ENCODE measurements around the gene SLC25A17.
"Not testable (repeated sequence)": the region's sequence is repeated elsewhere in the genome, so short reads cannot be mapped to it uniquely, and the experiment has no call there.

The SLC25A17 gene

DNA sequence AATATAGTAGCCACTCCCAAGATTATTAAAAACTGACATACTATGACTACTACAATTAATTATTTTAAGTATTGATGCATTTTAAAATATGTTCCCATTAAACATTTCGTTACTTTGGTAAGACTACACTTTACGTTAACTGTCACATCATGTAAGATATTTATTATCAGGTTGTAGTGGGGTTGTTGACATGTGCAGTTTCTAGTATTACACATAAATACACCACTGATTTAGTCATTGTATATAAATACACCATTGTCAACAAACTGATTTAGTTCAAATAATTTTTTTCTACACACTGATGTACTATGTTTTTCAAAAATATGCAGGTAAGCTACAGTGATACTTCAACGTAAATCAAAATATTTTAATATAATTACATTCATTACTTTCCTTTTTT is 25.8 kb upstream of the SLC25A17 start:
- no peak overlapping the region for H3K27ac ChIP-seq
- CTCF ChIA-PET = no interaction called here
- POLR2A ChIA-PET (ENCODE audit: low non-redundant PET) = no interaction called here
- TF ChIP-seq, protein P1, sequence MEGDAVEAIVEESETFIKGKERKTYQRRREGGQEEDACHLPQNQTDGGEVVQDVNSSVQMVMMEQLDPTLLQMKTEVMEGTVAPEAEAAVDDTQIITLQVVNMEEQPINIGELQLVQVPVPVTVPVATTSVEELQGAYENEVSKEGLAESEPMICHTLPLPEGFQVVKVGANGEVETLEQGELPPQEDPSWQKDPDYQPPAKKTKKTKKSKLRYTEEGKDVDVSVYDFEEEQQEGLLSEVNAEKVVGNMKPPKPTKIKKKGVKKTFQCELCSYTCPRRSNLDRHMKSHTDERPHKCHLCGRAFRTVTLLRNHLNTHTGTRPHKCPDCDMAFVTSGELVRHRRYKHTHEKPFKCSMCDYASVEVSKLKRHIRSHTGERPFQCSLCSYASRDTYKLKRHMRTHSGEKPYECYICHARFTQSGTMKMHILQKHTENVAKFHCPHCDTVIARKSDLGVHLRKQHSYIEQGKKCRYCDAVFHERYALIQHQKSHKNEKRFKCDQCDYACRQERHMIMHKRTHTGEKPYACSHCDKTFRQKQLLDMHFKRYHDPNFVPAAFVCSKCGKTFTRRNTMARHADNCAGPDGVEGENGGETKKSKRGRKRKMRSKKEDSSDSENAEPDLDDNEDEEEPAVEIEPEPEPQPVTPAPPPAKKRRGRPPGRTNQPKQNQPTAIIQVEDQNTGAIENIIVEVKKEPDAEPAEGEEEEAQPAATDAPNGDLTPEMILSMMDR (conservative IDR thresholded peaks at IDR 0.05; ENCODE audit: low read depth) = no peak
- no peak for DNase-seq (ENCODE audit: low spot score)

DNA sequence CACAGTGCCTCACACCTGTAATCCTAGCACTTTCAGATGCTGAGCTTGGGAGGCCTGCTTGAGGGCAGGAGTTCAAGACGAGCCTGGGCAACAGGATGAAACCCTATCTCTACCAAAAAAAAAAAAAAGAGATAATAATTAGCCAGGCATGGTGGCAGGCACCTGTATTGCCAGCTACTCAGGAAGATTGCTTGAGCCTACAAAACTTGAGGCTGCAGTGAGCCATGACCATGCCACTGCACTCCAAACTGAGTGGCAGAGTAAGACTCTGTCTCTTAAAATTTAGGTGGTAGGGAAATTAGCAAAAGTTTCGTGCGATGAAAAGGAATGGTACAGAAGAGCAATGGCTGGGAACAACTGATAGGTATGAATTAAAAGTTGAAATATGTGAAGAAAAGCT is 19.3 kb upstream of the SLC25A17 start:
- H3K27ac ChIP-seq = no peak overlapping the region
- POLR2A ChIA-PET (ENCODE audit: low non-redundant PET) = no interaction called here
- CTCF ChIA-PET = interaction anchor here (0.7 kb wide), 1 partner anchor 137 kb away, joined by 3 read pairs; no protein-coding TSS in a partner anchor
- no peak for DNase-seq (ENCODE audit: low spot score)
- TF ChIP-seq, protein P1 (conservative IDR thresholded peaks at IDR 0.05; ENCODE audit: low read depth) = no peak

DNA sequence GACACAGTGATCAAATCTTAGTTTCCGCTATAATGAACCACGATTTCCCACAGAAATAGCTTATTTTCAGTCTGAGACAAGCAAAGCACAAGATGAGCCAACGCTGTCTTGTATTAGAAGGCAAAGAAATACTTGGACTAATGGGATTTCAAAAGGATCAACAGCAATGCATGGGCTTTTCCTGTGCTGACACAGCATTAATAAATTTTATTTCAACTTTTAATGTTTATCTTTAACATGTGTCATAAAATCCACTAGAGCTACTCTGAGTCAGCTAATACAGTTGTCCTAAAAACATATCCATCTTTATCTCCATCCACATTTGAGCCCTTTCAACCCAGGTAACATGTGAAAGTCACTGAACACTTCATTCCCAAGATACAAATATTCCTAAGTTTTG is 15.5 kb upstream of the SLC25A17 start:
- no peak overlapping the region for H3K27ac ChIP-seq
- CTCF ChIA-PET = no interaction called here
- TF ChIP-seq, protein P1 (conservative IDR thresholded peaks at IDR 0.05; ENCODE audit: low read depth) = no peak
- DNase-seq (ENCODE audit: low spot score) = no peak
- POLR2A ChIA-PET (ENCODE audit: low non-redundant PET) = no interaction called here

DNA sequence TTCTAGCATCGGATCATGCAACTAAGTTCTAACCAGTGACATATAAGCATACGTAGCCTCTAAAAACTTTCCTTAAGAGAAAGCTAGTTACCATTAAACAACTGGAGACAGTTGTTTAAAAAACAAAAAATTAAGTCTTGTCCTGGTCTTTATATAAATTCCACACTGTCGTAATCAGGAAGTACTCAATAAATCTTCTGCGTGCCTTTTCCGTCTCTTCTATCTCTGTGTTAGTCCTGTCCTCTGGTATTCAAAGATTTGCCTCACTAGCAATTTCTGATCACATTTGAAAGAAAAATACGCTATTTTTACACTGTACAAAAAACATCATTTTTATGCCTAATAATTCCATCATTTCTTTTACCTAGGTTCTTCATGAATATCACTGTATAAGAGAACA is 10.0 kb upstream of the SLC25A17 start:
- TF ChIP-seq, protein P1 (conservative IDR thresholded peaks at IDR 0.05; ENCODE audit: low read depth) = no peak
- POLR2A ChIA-PET (ENCODE audit: low non-redundant PET) = no interaction called here
- CTCF ChIA-PET = no interaction called here
- H3K27ac ChIP-seq = no peak overlapping the region
- DNase-seq (ENCODE audit: low spot score) = no peak

DNA sequence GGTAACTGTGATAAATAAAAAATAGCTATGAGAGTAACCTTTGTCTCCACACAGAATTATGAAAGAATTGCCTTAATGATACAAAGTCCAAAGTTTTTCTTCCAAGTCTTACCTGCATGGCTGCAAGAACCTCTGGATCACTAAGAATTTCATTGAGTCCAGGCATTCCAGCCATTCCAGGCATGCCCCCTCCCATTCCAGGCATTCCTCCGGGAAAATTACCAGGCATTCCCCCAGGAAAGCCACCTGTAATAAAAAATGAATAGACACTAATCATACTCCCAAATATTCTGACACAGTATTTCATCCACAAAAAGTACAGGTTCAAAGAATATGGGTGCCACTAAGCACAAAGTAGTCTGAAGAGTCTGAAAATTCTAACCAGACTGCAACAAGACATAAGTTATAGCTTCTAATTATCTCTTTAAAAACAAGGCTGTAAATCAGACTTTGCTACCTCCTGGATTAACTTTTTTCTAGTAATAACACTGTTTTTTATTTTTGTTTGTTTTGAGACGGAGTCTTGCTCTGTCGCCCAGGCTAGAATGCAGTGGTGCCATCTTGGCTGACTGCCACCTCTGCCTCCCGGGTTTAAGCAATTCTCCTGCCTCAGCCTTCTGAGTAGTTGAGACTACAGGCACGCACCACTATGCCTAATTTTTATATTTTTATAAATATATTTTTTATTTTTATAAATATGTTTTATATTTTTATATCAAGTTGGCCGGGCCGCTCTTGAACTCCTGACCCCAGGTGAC is 8.0 kb upstream of the SLC25A17 start:
- H3K27ac ChIP-seq = no peak overlapping the region; the same call in 1 of the 2 replicates
- CTCF ChIA-PET = no interaction called here
- POLR2A ChIA-PET (ENCODE audit: low non-redundant PET) = no interaction called here
- TF ChIP-seq, protein P1 (conservative IDR thresholded peaks at IDR 0.05; ENCODE audit: low read depth) = no peak
- no peak for DNase-seq (ENCODE audit: low spot score)

DNA sequence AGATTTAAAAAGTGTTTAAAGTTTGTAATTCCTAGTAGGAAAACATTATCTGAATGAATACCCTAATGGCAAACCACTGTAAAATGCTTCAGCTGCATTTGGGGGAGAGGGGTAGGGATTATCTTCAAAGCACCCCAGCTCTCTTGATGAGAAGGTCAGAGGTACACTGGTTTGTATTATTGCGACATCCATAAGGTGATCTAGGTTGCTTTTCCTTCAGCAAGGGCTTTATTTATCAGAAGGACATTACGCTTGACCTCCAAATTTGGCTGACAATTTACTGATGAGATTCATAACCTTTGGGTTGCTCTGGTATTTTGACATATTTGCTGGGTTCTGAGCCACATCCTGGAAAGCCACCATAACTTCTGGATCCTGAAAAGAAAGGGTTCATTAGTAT is 7.1 kb upstream of the SLC25A17 start:
- POLR2A ChIA-PET (ENCODE audit: low non-redundant PET); H3K27ac ChIP-seq; CTCF ChIA-PET; DNase-seq (ENCODE audit: low spot score): not testable (repeated sequence)

DNA sequence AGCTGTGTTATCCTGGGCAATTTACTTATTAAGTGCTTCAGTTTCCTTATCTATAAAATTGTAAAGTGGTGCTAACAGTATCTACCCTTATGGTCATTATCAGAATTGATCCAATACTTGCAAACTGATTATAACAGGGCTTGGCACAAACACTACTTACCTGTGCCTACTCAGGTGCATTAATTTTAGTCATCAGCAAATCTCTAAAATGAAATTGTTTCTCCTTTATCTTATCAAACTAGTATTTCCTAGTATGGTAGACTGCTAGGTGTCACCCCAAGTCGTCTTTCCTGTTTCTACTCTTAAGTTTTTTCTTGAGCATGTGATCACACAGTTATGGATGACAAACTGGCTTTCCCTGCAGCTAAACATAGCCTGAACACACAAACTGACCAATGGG is 4.3 kb upstream of the SLC25A17 start:
- H3K27ac ChIP-seq = no peak overlapping the region
- TF ChIP-seq, protein P1 (conservative IDR thresholded peaks at IDR 0.05; ENCODE audit: low read depth) = no peak
- no peak for DNase-seq (ENCODE audit: low spot score)
- POLR2A ChIA-PET (ENCODE audit: low non-redundant PET) = no interaction called here
- CTCF ChIA-PET = no interaction called here

All from RWPE1 (cell line).